WTC11 (cell line): ENCODE results near the gene SDK2. TPM values are rescaled to one million over a fixed set of nuclear protein-coding genes. Genes with fewer than 3 reads are reported as not detected.

Source experiments
- ATAC-seq: fragments of 200-7000 bp; cut with Tn5 transposase; 2 replicates; pipeline ENCODE4 v1.10.0; 2021; ENCODE audit warnings: mild to moderate bottlenecking, moderate library complexity
- CTCF ChIA-PET: fragments of 300-600 bp; sonication (Branson Sonifier 250); formaldehyde crosslinking; loops from one replicate; lab custom pipeline; 2021; ENCODE audit warnings: antibody characterized with exemption; lab: Charles Lee
- POLR2A ChIA-PET: fragments of 350-600 bp; sonication (Branson Sonifier 250); formaldehyde crosslinking; loops from one replicate; lab custom pipeline; 2021; ENCODE audit warnings: antibody characterized with exemption; lab: Charles Lee
- DNase-seq: peaks from one replicate; pipeline ENCODE4 v3.0.0; 2021; ENCODE audit warnings: low spot score
- H3K27ac Mint-ChIP-seq: 2 replicates; pipeline ENCODE4 v1.8.0; 2021; ENCODE audit warnings: mixed read lengths
- H3K27me3 Mint-ChIP-seq: 2 replicates; pipeline ENCODE4 v1.8.0; 2021; ENCODE audit warnings: low read depth, mild to moderate bottlenecking, moderate library complexity, mixed read lengths
- H3K36me3 Mint-ChIP-seq: 2 replicates; pipeline ENCODE4 v1.8.0; 2021; ENCODE audit warnings: mixed read lengths
- H3K4me1 Mint-ChIP-seq: 2 replicates; pipeline ENCODE4 v1.8.0; 2022; ENCODE audit warnings: mixed read lengths
- H3K4me3 Mint-ChIP-seq: 2 replicates; pipeline ENCODE4 v1.8.0; 2021; ENCODE audit warnings: mild to moderate bottlenecking, moderate library complexity, mixed read lengths
- H3K9me3 Mint-ChIP-seq: 2 replicates; pipeline ENCODE4 v1.8.0; 2021; ENCODE audit warnings: mixed read lengths
- ATF2 ChIP-seq: sonication (generic); formaldehyde crosslinking; IDR thresholded peaks from 2 replicates; pipeline ENCODE4 v1.8.1; 2022; ENCODE audit warnings: low read depth, missing genetic modification reagents, borderline replicate concordance
- ATF3 ChIP-seq: sonication (generic); formaldehyde crosslinking; conservative IDR thresholded peaks from 2 replicates; pipeline ENCODE4 v1.8.1; 2022; ENCODE audit warnings: mild to moderate bottlenecking, missing genetic modification reagents
- CDX4 ChIP-seq: fragments of 250-450 bp; sonication (Bioruptor Pico); IDR thresholded peaks from 2 replicates; pipeline ENCODE4 v1.9.0; 2021; ENCODE audit warnings: moderate library complexity, mild to moderate bottlenecking, inconsistent platforms, borderline replicate concordance
- ETV6 ChIP-seq: sonication (generic); formaldehyde crosslinking; IDR thresholded peaks from 2 replicates; pipeline ENCODE4 v1.8.1; 2022; ENCODE audit warnings: mild to moderate bottlenecking, missing genetic modification reagents
- HMGA2 ChIP-seq: fragments of 250-450 bp; sonication (Bioruptor Pico); IDR thresholded peaks from 2 replicates; pipeline ENCODE4 v1.4.0; 2021; ENCODE audit warnings: mild to moderate bottlenecking, moderate library complexity
- JAZF1 ChIP-seq: fragments of 250-450 bp; sonication (Bioruptor Pico); IDR thresholded peaks from 2 replicates; pipeline ENCODE4 v1.9.0; 2021; ENCODE audit warnings: moderate library complexity, mild to moderate bottlenecking, inconsistent platforms
- KAT7 ChIP-seq: sonication (generic); formaldehyde crosslinking; IDR thresholded peaks from 2 replicates; pipeline ENCODE4 v1.8.1; 2023; ENCODE audit warnings: missing genetic modification reagents, mild to moderate bottlenecking, borderline replicate concordance
- MYBL2 ChIP-seq: sonication (generic); formaldehyde crosslinking; IDR thresholded peaks from 2 replicates; pipeline ENCODE4 v1.8.1; 2023; ENCODE audit warnings: mild to moderate bottlenecking, moderate library complexity, missing genetic modification reagents
- NFYB ChIP-seq: sonication (generic); formaldehyde crosslinking; conservative IDR thresholded peaks from 2 replicates; pipeline ENCODE4 v1.8.0; 2022; ENCODE audit warnings: low read depth, missing genetic modification reagents
- NR2C2 ChIP-seq: sonication (generic); formaldehyde crosslinking; IDR thresholded peaks from 2 replicates; pipeline ENCODE4 v1.8.0; 2022; ENCODE audit warnings: mild to moderate bottlenecking, missing genetic modification reagents
- PREB ChIP-seq: sonication (generic); formaldehyde crosslinking; IDR thresholded peaks from 2 replicates; pipeline ENCODE4 v1.8.1; 2022; ENCODE audit warnings: mild to moderate bottlenecking, missing genetic modification reagents, moderate library complexity, borderline replicate concordance
- SOX15 ChIP-seq: fragments of 250-450 bp; sonication (Bioruptor Pico); IDR thresholded peaks from 2 replicates; pipeline ENCODE4 v1.9.0; 2021; ENCODE audit warnings: mild to moderate bottlenecking
- SP1 ChIP-seq: sonication (generic); formaldehyde crosslinking; conservative IDR thresholded peaks from 2 replicates; pipeline ENCODE4 v1.8.1; 2022; ENCODE audit warnings: missing genetic modification reagents
- TP53 ChIP-seq: sonication (generic); formaldehyde crosslinking; IDR thresholded peaks from 2 replicates; pipeline ENCODE4 v1.8.1; 2023; ENCODE audit warnings: mild to moderate bottlenecking, missing genetic modification reagents
- ZNF281 ChIP-seq: sonication (generic); formaldehyde crosslinking; IDR thresholded peaks from 2 replicates; pipeline ENCODE4 v1.8.0; 2023; ENCODE audit warnings: mild to moderate bottlenecking, missing genetic modification reagents
- ZNF671 ChIP-seq: fragments of 250-450 bp; sonication (Bioruptor Pico); IDR thresholded peaks from 2 replicates; pipeline ENCODE4 v1.8.0; 2021; ENCODE audit warnings: mild to moderate bottlenecking
- total RNA-seq: library from RNA; stranded (reverse); gene quantifications from 3 replicates; pipeline ENCODE4 v1.2.3, GENCODE V29; 2021

Gene SDK2
- total RNA-seq, 1 experiment from 2014 or later: 14.8 TPM

GRCh38 chr17:73291260-73291801, 352.9 kb downstream of the SDK2 start:
- POLR2A ChIA-PET: interaction anchor here (0.5 to 1.2 kb wide), 3 partner anchors 8 to 52 kb away, joined by 3 to 4 read pairs (median 4); no protein-coding TSS in a partner anchor
- peaks cover 19% of the 10 kb centered on the region for H3K4me1 Mint-ChIP-seq
- DNase-seq: no peak
- H3K4me3 Mint-ChIP-seq: no peak overlapping the region
- H3K27ac Mint-ChIP-seq: no peak overlapping the region
- no peaks in the 10 kb centered on the region for H3K27me3 Mint-ChIP-seq
- TF ChIP-seq KAT7 (CRISPR knock-in tag): no peak
- no peak for TF ChIP-seq TP53
- no peak for TF ChIP-seq SOX15
- no peak for TF ChIP-seq ZNF281 (CRISPR knock-in tag)
- TF ChIP-seq NFYB (CRISPR knock-in tag): no peak
- no peak for TF ChIP-seq JAZF1 (CRISPR knock-in tag)
- no peak for TF ChIP-seq SP1 (CRISPR knock-in tag)
- TF ChIP-seq NR2C2 (CRISPR knock-in tag): no peak
- TF ChIP-seq ZNF671 (CRISPR knock-in tag): no peak
- no peak for TF ChIP-seq HMGA2 (CRISPR knock-in tag)
- H3K36me3 Mint-ChIP-seq: peaks cover under 1% of the 10 kb centered on the region; the same call in 1 of the 2 replicates
- CTCF ChIA-PET: interaction anchor here (0.8 to 3.1 kb wide), 5 partner anchors 10 to 78 kb away, joined by 3 to 10 read pairs (median 3); no protein-coding TSS in a partner anchor
- no peak for ATAC-seq
- H3K9me3 Mint-ChIP-seq: no peaks in the 10 kb centered on the region

GRCh38 chr17:73290399-73291259, 353.6 kb downstream of the SDK2 start:
- Mint-ChIP-seq H3K27me3 (no peaks in the 10 kb centered on the region), H3K4me3 (no peak overlapping the region)
- CTCF ChIA-PET: interaction anchor here (0.8 to 3.1 kb wide), 4 partner anchors 20 to 79 kb away, joined by 3 to 10 read pairs (median 4); no protein-coding TSS in a partner anchor
- TF ChIP-seq CDX4: no peak
- TF ChIP-seq PREB (CRISPR knock-in tag): no peak
- TF ChIP-seq MYBL2 (CRISPR knock-in tag): no peak
- no peak for TF ChIP-seq ATF2 (CRISPR knock-in tag)
- TF ChIP-seq ATF3 (CRISPR knock-in tag): no peak
- TF ChIP-seq ETV6 (CRISPR knock-in tag): no peak
- TF ChIP-seq, all 79 proteins: peak for 0
- ATAC-seq (no peak), DNase-seq (no peak)
- peaks cover 2% of the 10 kb centered on the region; the same call in 1 of the 2 replicates for H3K36me3 Mint-ChIP-seq
- H3K4me1 Mint-ChIP-seq: peaks cover 22% of the 10 kb centered on the region
- H3K9me3 Mint-ChIP-seq: no peaks in the 10 kb centered on the region
- POLR2A ChIA-PET: interaction anchor here (1.0 to 1.2 kb wide), 2 partner anchors 9 to 52 kb away, joined by 3 to 4 read pairs; no protein-coding TSS in a partner anchor
- peak overlapping the region; percentile 63; the same call in 1 of the 2 replicates for H3K27ac Mint-ChIP-seq
